ENCODE data around the gene COPA. TPM values are rescaled to one million over a fixed set of nuclear protein-coding genes. Genes with fewer than 3 reads are reported as not detected.

The COPA gene
- total and polyA plus RNA-seq, 7 experiments from 2014 or later: 101 to 156 (median 118) TPM

- POLR2A ChIA-PET: interaction anchor here (1.0 kb wide), 1 partner anchor 16 kb away, joined by 3 read pairs; no protein-coding TSS in a partner anchor
These were observed 34.4 kb downstream of the COPA start for GRCh38 chr1:160308451-160309184.

GRCh38 chr1:160307118-160307791 lies 35.8 kb downstream of the COPA start:
- CTCF ChIA-PET: no interaction called here
- Histone ChIP-seq H3K4me1 (ENCODE audit: control insufficient read depth in 2 of 2, insufficient read depth in 2 of 2, low read length in 2 of 2) (no peaks in the 10 kb centered on the region), H3K9me3 (ENCODE audit: control insufficient read depth in 2 of 3, low read length in 3 of 3) (no peaks in the 10 kb centered on the region), H3K27ac (ENCODE audit: low read depth, low read length) (no peak overlapping the region), H3K36me3 (ENCODE audit: control insufficient read depth in 2 of 3, insufficient read depth in 3 of 3, low read length in 3 of 3) (peaks cover 40 to 81% (median 42%) of the 10 kb centered on the region in 3 experiments), H3K27me3 (ENCODE audit: control insufficient read depth in 2 of 2, insufficient read depth in 2 of 2, low read length in 2 of 2) (no peaks in the 10 kb centered on the region), H3K4me3 (ENCODE audit: low read length) (no peak overlapping the region)
- Mint-ChIP-seq H3K27ac (peak overlapping the region in 2 of 9 donors; percentile 25 to 38), H3K4me1 (no peaks in the 10 kb centered on the region), H3K36me3 (peaks cover 20 to 59% (median 39%) of the 10 kb centered on the region in 5 donors), H3K4me3 (no peak overlapping the region), H3K27me3 (no peaks in the 10 kb centered on the region), H3K9me3 (no peaks in the 10 kb centered on the region)
- ATAC-seq (no peak), DNase-seq (no peak)
- POLR2A ChIA-PET: no interaction called here
- intact Hi-C loops (cut with micrococcal nuclease): no loop called here

More at GRCh38 chr1:160308451-160309184, 34.4 kb downstream of the COPA start:
- Mint-ChIP-seq H3K9me3 (no peaks in the 10 kb centered on the region), H3K4me1 (peaks cover 0 to 2% (median 0%) of the 10 kb centered on the region in 7 donors), H3K36me3 (peaks cover 28 to 62% (median 40%) of the 10 kb centered on the region in 5 donors), H3K27ac (peak overlapping the region in 4 of 9 donors; percentile 4 to 60 (median 38)), H3K4me3 (no peak overlapping the region), H3K27me3 (no peaks in the 10 kb centered on the region)
- CTCF ChIA-PET: no interaction called here
- Histone ChIP-seq H3K27me3 (ENCODE audit: control insufficient read depth in 2 of 2, insufficient read depth in 2 of 2, low read length in 2 of 2) (no peaks in the 10 kb centered on the region), H3K9me3 (ENCODE audit: control insufficient read depth in 2 of 3, low read length in 3 of 3) (no peaks in the 10 kb centered on the region), H3K36me3 (ENCODE audit: control insufficient read depth in 2 of 3, insufficient read depth in 3 of 3, low read length in 3 of 3) (peaks cover 42 to 86% (median 47%) of the 10 kb centered on the region in 3 experiments), H3K4me1 (ENCODE audit: control insufficient read depth in 2 of 2, insufficient read depth in 2 of 2, low read length in 2 of 2) (no peaks in the 10 kb centered on the region), H3K27ac (ENCODE audit: low read depth, low read length) (no peak overlapping the region), H3K4me3 (ENCODE audit: low read length) (no peak overlapping the region)
- no peak for DNase-seq
- ATAC-seq: no peak
- intact Hi-C loops (cut with micrococcal nuclease): no loop called here

GRCh38 chr1:160300173-160300572 lies 42.9 kb downstream of the COPA start:
- intact Hi-C loops (cut with micrococcal nuclease): no loop called here
- Mint-ChIP-seq H3K4me3 (no peak overlapping the region), H3K27me3 (no peaks in the 10 kb centered on the region), H3K9me3 (peaks cover 0 to 3% (median 0%) of the 10 kb centered on the region in 11 donors), H3K27ac (peak overlapping the region in 1 of 9 donors; percentile 26), H3K4me1 (no peaks in the 10 kb centered on the region), H3K36me3 (peaks cover 18 to 53% (median 32%) of the 10 kb centered on the region in 5 donors)
- H3K9me3 ChIP-seq (ENCODE audit: control insufficient read depth in 2 of 3, low read length in 3 of 3): no peaks in the 10 kb centered on the region
- no peaks in the 10 kb centered on the region for H3K4me1 ChIP-seq (ENCODE audit: control insufficient read depth in 2 of 2, insufficient read depth in 2 of 2, low read length in 2 of 2)
- no peaks in the 10 kb centered on the region for H3K27me3 ChIP-seq (ENCODE audit: control insufficient read depth in 2 of 2, insufficient read depth in 2 of 2, low read length in 2 of 2)
- ChIA-PET POLR2A (no interaction called here), CTCF (interaction anchor here (1.5 kb wide), 1 partner anchor 8 kb away, joined by 7 read pairs; no protein-coding TSS in a partner anchor)
- no peak for DNase-seq
- ATAC-seq: no peak
- no peak overlapping the region for H3K27ac ChIP-seq (ENCODE audit: low read depth, low read length)
- H3K4me3 ChIP-seq (ENCODE audit: low read length): no peak overlapping the region
- H3K36me3 ChIP-seq (ENCODE audit: control insufficient read depth in 2 of 3, insufficient read depth in 3 of 3, low read length in 3 of 3): peaks cover 35 to 67% (median 38%) of the 10 kb centered on the region in 3 experiments

DNA sequence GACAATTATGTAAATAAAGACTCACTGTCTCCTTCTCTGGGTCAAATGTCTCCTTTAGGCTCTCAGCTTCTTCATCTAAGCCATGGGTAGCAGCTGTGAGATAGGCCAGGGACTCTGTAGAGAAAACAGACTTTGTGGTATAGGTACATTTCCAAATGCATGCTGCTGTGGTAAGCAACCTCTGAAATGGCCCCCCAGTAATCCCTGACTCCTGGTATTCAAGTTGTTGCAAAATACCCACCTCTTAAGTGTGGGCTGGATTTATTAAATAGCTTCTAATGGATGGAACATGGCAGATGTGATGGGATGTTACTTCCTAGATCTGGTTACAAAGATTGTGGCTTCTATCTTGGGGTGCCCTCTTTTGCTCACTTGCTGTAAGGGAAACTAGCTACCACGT lies 47.0 kb downstream of the COPA start:
- intact Hi-C loops (cut with micrococcal nuclease): loop anchor here in 1 of 2 donors (5.0 kb wide), 1 partner anchor 41 kb away; no protein-coding TSS in a partner anchor
- H3K27ac ChIP-seq (ENCODE audit: low read depth, low read length): no peak overlapping the region
- no peak for ATAC-seq
- H3K4me1 ChIP-seq (ENCODE audit: control insufficient read depth in 2 of 2, insufficient read depth in 2 of 2, low read length in 2 of 2): peaks cover 0 to 3% of the 10 kb centered on the region in 2 donors
- Mint-ChIP-seq H3K9me3 (peaks cover 0 to 3% (median 0%) of the 10 kb centered on the region in 11 donors), H3K36me3 (peaks cover 32 to 71% (median 43%) of the 10 kb centered on the region in 5 donors), H3K4me1 (peaks cover 2 to 4% (median 4%) of the 10 kb centered on the region in 7 donors), H3K27me3 (no peaks in the 10 kb centered on the region), H3K27ac (peak overlapping the region in 2 of 9 donors; percentile 15 to 36), H3K4me3 (no peak overlapping the region)
- peaks cover 43 to 92% (median 58%) of the 10 kb centered on the region in 3 experiments for H3K36me3 ChIP-seq (ENCODE audit: control insufficient read depth in 2 of 3, insufficient read depth in 3 of 3, low read length in 3 of 3)
- ChIA-PET CTCF (no interaction called here), POLR2A (interaction anchor here (1.7 kb wide), 1 partner anchor 11 kb away, joined by 6 read pairs; the partner anchor contains the start of gene PEX19)
- H3K27me3 ChIP-seq (ENCODE audit: control insufficient read depth in 2 of 2, insufficient read depth in 2 of 2, low read length in 2 of 2): no peaks in the 10 kb centered on the region
- no peak overlapping the region for H3K4me3 ChIP-seq (ENCODE audit: low read length)
- H3K9me3 ChIP-seq (ENCODE audit: control insufficient read depth in 2 of 3, low read length in 3 of 3): no peaks in the 10 kb centered on the region
- DNase-seq: no peak

DNA sequence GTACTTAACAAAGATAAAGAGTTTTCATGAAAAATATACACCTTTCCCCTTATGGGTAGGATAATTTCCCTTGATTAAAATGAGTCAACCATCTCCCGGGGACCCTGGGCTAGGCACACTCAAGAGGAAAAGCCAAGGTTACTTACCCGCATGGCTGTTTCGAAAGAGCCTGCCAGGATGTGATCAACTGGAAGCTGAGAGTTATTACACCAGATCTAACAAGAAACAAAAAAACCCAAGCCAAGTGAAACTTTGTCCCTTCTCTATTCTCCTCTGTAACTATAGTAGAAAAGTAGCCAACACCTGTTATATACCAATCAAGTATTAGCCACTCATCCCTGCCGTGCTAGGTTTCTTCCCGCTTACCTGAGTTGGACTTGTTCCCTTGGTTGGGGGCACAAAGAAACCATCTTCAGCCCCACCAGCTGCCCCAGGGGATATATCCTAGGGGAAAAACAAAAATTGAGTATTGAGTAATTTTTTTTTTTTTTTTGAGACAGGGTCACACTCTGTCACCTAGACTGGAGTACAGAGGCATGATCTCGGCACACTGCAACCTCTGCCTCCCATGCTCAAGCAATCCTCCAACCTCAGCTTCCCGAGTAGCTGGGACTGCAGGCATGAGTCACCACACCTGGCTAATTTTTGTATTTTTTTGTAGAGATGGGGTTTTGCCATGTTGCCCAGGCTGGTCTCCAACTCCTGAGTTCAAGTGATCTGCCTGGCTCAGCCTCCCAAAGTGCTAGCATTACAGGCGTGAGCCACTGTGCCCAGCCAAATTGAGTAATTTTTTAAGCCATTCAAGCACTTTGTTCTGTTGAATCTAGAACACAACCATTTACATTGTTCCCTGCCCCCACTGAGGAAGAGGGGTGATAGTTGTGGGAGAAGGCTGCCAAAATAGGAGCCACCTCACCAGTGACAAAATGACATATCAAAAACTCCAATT lies 49.8 kb downstream of the COPA start:
- ATAC-seq (no peak), DNase-seq (no peak)
- Histone ChIP-seq H3K4me3 (ENCODE audit: low read length) (no peak overlapping the region), H3K9me3 (ENCODE audit: control insufficient read depth in 2 of 3, low read length in 3 of 3) (no peaks in the 10 kb centered on the region), H3K27me3 (ENCODE audit: control insufficient read depth in 2 of 2, insufficient read depth in 2 of 2, low read length in 2 of 2) (no peaks in the 10 kb centered on the region), H3K36me3 (ENCODE audit: control insufficient read depth in 2 of 3, insufficient read depth in 3 of 3, low read length in 3 of 3) (peaks cover 43 to 91% (median 56%) of the 10 kb centered on the region in 3 experiments), H3K4me1 (ENCODE audit: control insufficient read depth in 2 of 2, insufficient read depth in 2 of 2, low read length in 2 of 2) (peaks cover 0 to 3% of the 10 kb centered on the region in 2 donors), H3K27ac (ENCODE audit: low read depth, low read length) (no peak overlapping the region)
- Mint-ChIP-seq H3K9me3 (peaks cover 0 to 3% (median 0%) of the 10 kb centered on the region in 11 donors), H3K27me3 (no peaks in the 10 kb centered on the region), H3K27ac (peak overlapping the region in 2 of 9 donors; percentile 28 to 42), H3K4me3 (no peak overlapping the region), H3K36me3 (peaks cover 30 to 71% (median 41%) of the 10 kb centered on the region in 5 donors), H3K4me1 (peaks cover 2 to 7% (median 4%) of the 10 kb centered on the region in 7 donors)
- CTCF ChIA-PET: interaction anchor here (0.9 to 3.1 kb wide), 6 partner anchors 8 to 208 kb away, joined by 3 to 47 read pairs (median 8); partner anchors contain the start of genes CASQ1 and IGSF8
- intact Hi-C loops (cut with micrococcal nuclease): no loop called here
- POLR2A ChIA-PET: interaction anchor here (0.6 to 4.1 kb wide), 6 partner anchors 10 to 1069 kb away, joined by 3 to 33 read pairs (median 4); partner anchors contain the start of genes COPA, DCAF8, IGSF8 and NCSTN

Data from naive thymus-derived CD4-positive, alpha-beta T cell (primary cell).